ENCODE measurements around the gene COQ10A.
A peak's percentile ranks its signal among the peaks of the same experiment; 100 is the strongest.

COQ10A gene

DNA sequence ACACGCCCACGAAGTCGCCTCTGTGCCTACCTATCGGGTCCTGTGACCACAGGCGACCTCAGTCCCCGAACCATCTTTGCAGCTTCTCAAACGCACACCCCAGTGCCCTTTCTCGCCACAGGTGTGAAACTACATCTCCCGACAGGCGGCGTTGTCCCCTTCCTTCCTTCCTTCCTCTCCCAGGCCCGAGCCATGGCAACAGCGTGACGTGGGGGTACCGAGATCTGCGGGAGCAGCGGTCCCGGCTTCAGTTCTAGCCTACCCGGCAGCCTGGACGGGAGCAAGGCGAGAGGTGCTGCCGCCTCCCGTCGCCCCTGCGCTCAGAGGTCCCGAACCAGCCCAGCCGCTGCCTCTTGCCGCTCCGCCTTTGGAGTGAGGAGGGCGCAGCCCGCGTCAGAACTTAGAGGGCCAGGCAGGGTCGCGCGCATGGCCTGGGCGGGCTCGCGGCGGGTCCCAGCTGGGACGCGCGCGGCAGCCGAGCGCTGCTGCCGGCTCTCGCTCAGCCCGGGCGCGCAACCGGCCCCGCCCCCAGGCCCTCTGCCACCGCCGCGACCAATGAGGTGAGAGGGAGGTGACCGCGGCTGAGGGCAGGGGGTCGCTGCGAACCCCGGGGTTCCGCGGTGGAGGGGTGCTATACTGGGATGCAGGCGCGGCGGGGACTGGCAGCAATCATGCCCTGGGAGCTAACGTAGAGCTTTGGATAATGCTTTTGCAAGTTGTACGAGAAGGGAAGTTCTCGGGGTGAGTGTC, at the start of gene COQ10A:
Gene COQ10A (plus strand): TSS at position 250 of the 750 bp plus-strand sequence. CDS start 177 bp downstream, at position 427.
- peak; percentile 75 for DNase-seq

DNA sequence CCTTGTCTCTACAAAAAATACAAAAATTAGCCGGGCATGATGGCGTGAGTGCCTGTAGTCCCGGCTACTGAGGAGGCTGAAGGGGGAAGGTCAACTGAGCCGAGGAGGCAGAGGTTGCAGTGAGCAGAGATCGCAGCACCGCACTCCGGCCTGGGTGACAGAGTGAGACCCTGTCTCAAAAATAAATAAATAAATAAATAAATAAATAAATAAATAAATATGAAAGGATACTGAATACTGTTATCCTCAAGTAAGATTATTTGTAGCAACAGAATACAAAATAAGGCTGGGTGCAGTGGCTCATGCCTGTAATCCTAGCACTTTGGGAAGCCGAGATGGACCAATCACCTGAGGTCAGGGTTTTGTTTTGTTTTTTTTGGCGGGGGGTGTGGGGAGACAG, 46.9 kb upstream of the COQ10A start:
- DNase-seq = no peak

- DNase-seq = no peak
Measured at GRCh38 chr12:56220611-56221231, 46.0 kb upstream of the COQ10A start.

GRCh38 chr12:56221232-56221756, 45.4 kb upstream of the COQ10A start:
- DNase-seq = peak; percentile 24

GRCh38 chr12:56221757-56222530, 44.8 kb upstream of the COQ10A start, which contains the start of gene RNF41:
Gene RNF41 (minus strand): TSS chr12:56221922. CDS start chr12:56214047, 7,875 bp downstream.
- peak; percentile 89 for DNase-seq

DNA sequence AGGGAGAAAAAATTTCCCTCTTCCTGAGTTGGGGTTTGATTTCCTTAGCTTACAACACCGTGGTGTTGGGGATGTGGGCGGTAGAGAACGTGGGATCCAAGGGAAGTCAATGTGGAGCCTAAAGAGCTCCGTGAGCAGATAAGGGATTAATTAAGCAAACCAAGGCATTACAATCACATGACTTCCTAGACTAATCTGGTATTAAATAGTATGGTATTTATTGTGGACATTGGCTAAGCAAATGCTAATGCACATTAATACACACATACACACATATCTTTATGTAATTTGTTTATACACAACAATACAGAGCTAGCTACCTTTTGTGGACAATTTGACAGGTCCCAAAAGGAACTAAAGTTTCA, 44.2 kb upstream of the COQ10A start:
- DNase-seq = no peak

- DNase-seq = no peak
Measured at GRCh38 chr12:56223571-56224101, 43.1 kb upstream of the COQ10A start.

GRCh38 chr12:56224102-56224701, 42.5 kb upstream of the COQ10A start, which contains the start of gene NABP2:
Gene NABP2 (plus strand): TSS chr12:56224342. CDS start chr12:56224857, 515 bp downstream.
- peak; percentile 93 for DNase-seq

- DNase-seq = no peak
Measured at GRCh38 chr12:56224954-56225353, 41.8 kb upstream of the COQ10A start.

DNA sequence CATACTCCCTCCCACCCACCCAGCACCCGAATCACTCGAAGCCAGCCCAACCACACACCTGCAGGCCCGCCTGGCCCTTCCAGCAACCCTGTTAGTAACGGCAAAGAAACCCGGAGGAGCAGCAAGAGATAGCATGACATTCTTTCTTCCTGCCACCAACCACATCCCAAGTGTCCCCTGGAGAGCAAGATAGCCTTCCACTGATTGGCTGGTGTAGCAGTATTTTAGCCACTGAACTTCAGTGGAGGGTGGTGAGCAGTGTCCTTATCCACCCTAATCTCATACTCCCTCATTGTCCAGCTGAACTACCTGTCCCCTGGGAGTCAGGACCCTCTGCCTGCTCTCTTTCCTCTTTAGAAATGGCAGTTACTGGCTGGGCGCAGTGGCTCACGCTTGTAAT, 37.7 kb upstream of the COQ10A start:
- no peak for DNase-seq

- DNase-seq = no peak
Measured at GRCh38 chr12:56229916-56230431, 36.8 kb upstream of the COQ10A start, which contains the start of gene SLC39A5. Gene SLC39A5 (plus strand): TSS chr12:56230051. CDS start chr12:56231275, 1,224 bp downstream.

DNA sequence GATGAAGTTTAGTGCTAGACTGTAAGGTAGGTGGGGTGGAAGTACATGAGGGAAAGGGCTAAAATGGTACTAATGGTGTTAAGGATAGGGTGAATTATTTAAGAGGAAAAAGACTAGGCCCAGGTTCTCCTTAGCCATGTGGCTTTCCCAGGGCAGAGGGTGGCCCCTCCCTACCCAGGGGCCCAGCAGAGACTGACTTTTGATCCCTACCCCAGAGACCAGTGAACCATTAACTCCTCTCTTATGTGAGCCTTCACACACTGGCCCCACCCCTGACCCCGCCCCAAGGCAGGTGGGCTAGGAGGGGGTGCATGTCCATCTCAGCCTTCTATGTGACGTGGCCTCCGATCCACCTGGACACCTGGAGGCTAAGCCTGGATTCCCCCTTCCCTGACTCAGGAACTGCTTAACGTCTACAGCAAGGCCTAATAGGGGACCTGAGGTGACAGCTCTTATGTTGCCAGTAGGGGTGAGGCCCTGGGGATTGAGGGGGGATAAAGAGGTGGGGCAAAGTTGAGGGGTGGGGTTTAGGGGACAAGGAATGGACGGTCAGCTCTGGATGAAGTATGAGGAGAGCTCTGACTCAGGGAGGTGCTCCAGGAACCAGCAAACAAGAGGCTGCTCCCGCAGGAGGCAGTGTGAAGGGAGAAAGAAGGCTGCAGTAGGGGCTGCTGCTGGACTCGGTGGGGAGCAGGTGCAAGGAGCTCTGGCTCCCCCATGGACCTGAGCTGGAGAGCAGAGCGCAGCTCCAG, 36.1 kb upstream of the COQ10A start:
- no peak for DNase-seq

GRCh38 chr12:56231184-56231582, 35.6 kb upstream of the COQ10A start:
- DNase-seq = no peak

DNA sequence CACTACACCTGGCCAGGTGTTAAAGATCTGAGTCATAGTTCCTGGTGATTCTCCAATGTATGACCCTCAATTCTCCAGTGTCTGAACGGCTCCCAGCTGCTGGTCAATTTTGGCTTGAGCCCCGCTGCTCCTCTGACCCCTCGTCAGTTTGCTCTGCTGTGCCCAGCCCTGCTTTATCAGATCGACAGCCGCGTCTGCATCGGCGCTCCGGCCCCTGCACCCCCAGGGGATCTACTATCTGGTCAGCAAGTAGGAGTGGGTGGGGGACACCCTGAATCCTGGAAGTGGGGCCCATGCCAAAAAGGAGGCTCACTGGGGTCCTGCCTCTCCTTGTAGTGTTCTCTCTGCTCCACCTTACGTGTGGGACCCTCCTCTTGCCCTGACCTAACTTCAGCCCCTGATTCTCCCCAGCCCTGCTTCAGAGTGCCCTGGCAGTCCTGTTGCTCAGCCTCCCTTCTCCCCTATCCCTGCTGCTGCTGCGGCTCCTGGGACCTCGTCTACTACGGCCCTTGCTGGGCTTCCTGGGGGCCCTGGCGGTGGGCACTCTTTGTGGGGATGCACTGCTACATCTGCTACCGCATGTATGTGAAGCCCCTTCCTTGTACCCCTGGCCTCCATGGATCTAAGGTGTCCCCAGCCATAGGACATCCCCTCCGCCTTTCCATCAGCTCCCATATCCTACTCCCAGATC, 31.9 kb upstream of the COQ10A start:
- no peak for DNase-seq

DNA sequence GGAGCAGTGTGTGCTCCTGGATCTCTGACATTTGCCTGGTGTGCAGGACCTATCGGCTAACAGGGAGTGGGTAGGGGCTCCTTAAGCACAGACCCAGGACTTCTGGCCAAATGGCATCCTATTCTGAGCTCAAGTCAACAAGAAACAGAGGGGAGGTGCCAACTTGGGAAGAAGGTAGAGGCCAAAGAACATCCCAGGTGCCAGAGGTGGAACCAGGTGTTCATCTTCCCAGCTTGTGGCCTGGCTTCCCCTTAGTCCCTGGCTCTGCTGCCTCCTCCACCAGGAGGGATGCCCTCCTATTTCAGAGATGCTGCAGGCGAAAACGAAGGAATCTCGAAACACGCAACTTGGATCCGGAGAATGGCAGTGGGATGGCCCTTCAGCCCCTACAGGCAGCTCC, 30.7 kb upstream of the COQ10A start:
- DNase-seq = no peak

DNA sequence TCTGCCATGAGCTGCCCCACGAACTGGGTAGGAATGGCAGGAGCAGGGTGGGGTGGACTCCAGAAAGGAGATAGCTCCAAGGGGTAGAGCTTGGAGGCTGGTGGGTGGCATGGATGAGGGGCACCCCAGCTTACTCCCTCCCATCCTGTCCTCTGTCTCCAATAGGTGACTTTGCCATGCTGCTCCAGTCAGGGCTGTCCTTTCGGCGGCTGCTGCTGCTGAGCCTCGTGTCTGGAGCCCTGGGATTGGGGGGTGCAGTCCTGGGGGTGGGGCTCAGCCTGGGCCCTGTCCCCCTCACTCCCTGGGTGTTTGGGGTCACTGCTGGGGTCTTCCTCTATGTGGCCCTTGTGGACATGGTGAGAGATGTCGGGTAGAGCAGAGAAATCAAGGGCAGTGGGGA, 29.8 kb upstream of the COQ10A start:
- no peak for DNase-seq

DNA sequence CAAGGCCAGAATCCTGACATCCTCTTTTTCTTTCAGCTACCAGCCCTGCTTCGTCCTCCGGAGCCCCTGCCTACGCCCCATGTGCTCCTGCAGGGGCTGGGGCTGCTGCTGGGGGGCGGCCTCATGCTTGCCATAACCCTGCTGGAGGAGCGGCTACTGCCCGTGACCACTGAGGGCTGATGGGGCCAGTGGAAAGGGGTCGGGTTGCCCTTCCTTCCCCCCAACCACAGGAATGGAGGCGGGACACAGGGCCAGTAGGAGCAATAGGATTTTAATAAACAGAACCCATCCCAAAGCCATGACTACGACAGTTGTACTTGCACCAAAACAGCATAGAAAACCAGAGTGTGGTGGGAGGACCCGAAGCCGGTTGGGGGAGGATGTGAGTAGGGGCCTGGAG, 29.2 kb upstream of the COQ10A start:
- no peak for DNase-seq

DNA sequence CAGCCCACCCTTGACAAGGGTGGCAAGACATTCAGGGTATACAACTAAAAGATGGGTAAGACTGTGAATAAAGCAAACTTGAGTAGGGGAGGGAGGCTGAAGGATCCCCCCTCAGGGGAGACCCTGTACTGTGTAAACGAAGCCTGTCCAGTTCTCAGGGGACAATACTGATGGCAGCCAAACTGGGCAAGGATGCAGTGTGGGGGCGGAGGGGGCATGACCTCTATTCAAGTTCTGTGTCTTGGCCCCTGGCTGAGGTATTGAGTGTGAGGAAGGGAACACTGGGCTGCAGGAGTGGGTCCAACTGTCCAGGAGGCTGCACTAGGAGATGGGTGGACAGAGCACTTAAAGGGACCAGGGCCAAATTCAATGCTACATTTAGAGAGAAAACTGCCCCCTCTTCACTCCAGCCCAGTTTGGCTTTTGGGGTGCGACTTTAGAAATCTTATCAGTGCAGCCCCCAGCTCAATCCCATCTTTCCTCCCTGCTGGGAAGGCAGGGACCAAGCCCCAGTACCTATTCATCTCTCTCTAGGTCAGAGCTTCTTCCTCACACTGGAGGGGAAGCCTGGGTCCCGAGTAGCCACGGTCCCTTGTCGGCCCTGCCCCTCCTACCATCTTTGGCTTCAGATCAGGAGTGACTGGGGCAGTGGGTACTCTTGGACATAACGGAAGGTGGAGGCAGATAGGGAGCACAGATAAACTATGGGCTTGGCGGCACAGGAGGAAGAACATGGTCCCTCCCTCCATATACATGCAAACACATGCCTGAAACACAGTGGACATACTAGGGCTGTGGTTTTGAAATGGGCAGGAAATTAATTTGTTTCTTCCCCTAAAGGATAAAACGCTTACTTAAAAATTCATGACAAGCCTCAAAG, 25.1 kb upstream of the COQ10A start:
- DNase-seq = no peak

DNA sequence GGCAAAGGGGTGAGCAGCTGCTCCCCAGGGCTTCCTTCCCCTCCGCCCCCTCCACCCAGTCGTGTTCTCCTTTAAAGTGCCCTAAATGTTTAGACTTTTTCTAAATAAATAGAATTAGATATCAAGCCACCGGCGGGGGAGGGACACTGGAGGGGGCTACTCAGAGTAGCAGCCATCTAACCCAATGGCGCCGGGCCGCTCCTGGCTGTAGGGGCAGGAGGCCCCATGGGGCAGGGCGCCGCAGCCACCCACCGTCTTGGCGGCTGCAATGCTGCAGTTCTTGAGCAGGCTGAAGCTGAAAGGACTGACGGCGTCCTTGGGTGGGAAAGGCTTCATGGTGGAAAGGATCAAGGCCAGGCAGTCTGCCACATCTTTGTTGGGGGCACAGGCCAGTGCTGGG, 23.8 kb upstream of the COQ10A start:
- DNase-seq = no peak

DNA sequence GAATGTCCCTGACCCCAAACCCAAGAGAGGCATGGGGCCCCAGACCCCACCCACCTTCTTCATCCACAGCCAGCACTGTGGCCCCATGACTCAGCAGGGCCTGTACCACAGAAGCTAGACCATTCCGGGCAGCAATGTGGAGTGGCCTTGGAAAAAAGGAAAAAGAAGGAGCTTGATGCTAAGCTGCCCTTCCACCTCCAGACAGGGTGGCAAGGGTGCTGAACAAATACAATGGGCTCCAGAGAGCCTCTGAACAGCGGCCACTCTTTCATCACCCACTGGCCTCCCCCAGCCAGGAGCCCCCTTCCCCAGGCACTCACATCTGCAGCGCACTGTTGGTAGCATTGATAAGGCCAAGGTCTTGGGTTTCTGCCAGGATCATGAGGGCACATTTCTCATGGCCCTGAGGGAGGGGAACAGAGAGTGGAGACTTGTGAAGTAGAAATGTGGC, 23.0 kb upstream of the COQ10A start:
- DNase-seq = no peak

All from NCI-H1092 treated with DMSO at 0.1 percent for 48 hours (cell line).